Measurements from ENCODE around the gene ARHGAP8. TPM values are rescaled to one million over a fixed set of nuclear protein-coding genes. Genes with fewer than 3 reads are reported as not detected.
A peak's percentile ranks its signal among the peaks of the same experiment; 100 is the strongest.
"Not testable (repeated sequence)": the region's sequence is repeated elsewhere in the genome, so short reads cannot be mapped to it uniquely, and the experiment has no call there.

Gene ARHGAP8
- polyA plus RNA-seq, 10 donors: 0.78 to 2.4 (median 1.2) TPM

GRCh38 chr22:44765571-44766285 lies 13.4 kb downstream of the ARHGAP8 start:
- no peak for DNase-seq

- DNase-seq: no peak
Measured at GRCh38 chr22:44773082-44773481, 20.7 kb downstream of the ARHGAP8 start.

GRCh38 chr22:44775862-44776261 lies 23.5 kb downstream of the ARHGAP8 start:
- no peak for DNase-seq

- DNase-seq: no peak
Measured at GRCh38 chr22:44776605-44777363, 24.4 kb downstream of the ARHGAP8 start.

DNA sequence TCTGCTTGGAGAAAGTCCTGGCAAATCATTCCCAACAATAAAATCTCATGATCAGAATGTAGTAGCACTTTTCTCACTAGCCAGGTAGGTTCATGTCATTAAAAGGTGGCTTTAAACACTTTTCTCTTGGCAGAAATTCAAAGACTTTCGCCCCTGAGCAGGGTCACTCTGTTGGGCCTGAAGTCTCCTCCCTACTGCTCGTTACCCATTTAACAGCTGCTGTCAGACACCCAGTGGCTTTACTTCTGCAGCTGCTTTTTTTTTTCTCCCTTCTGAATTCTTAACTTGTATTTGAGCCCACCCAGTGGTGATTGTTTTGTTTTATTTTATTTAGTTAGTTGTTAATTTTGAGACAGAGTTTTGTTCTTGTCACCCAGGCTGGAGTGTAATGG lies 25.0 kb downstream of the ARHGAP8 start:
- no peak for DNase-seq

DNA sequence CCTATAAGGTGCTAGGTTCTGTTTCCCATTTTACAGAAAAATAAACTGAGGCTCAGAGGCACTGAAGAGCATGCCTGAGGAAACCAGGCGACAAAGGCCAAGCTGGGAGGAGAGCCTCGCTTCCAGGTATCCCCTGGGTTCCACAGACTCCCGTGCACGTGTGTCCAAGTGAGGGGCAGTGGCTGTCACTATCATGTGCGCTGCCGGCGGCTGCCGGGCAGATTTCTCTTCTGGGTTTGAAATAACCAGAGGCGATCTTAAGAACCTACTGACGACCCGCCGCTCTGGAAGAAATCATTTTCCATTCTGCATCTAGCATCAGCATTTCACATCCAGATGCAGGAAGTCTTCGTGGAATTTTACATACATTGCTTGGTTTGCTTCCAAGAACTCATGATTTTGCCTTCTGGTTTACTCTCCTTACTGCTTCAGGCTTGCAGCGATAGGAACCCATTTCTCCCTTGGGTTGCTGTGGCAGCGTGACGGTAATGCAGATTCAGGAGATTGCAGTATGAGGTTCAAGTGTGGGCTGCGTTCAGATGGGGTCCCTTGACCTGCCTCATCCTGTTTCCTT lies 28.6 kb downstream of the ARHGAP8 start:
- peak in 1 of 3 donors; percentile 50 for DNase-seq

GRCh38 chr22:44782363-44782963 lies 30.1 kb downstream of the ARHGAP8 start:
- DNase-seq: no peak

DNA sequence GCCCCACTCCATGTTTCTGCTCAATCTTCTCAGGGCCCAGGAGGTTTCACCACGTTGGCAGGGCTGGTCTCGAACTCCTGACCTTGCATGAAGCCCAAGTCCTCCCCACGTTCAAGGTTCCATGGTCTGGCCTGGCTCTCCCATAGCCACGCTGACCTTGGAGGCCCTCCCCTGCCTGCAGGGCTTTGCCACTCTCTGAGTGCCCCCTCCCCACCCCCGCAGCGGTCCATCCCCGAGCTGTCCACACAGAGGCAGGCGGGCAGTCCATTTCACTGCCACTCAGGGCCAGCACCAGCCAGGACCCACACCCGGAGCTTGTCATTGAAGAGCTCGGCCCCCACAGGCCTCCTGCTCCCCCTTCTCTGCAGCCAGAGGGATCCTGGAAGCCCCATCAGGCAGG lies 30.7 kb downstream of the ARHGAP8 start:
- no peak for DNase-seq

- DNase-seq: no peak
Measured at GRCh38 chr22:44783581-44783980, 31.2 kb downstream of the ARHGAP8 start.

- DNase-seq: no peak
Measured at GRCh38 chr22:44786136-44786535, 33.8 kb downstream of the ARHGAP8 start.

DNA sequence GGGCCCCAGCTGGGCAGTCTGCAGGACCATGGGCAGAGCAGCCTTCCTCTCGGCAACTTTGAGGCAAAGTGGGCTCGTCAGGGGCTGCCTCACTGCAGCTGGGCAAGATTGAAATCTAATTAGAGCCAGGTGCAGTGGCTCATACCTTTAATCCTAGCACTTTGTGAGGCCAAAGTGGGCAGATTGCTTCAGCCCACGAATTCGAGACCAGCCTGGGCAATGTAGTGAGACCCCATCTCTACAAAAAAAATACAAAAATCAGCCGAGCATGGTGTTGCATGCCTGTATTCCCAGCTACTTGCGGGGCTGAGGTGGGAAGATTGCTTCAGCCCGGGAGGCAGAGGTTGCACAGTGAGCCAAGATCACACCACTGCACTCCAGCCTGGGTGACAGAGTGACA lies 34.2 kb downstream of the ARHGAP8 start:
- no peak for DNase-seq

DNA sequence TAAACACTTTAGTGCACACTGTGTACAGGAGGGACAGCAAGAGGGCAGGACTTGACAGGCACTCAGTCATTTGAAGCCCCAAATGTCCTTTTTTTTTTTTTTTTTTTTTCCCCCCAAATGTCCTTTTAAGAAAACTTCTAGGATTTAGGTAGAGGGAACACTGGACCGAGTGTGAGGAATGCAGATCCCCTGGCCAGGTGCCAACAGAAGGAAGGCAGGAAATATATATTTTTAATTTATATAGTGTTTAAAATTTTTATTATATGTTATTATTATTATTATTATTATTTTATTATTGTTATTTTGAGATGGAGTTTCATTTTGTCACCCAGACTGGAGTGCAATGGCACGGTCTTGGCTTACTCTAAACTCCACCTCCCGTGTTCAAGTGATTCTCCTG lies 35.5 kb downstream of the ARHGAP8 start:
- no peak for DNase-seq

- DNase-seq: no peak
Measured at GRCh38 chr22:44793106-44793505, 40.7 kb downstream of the ARHGAP8 start.

DNA sequence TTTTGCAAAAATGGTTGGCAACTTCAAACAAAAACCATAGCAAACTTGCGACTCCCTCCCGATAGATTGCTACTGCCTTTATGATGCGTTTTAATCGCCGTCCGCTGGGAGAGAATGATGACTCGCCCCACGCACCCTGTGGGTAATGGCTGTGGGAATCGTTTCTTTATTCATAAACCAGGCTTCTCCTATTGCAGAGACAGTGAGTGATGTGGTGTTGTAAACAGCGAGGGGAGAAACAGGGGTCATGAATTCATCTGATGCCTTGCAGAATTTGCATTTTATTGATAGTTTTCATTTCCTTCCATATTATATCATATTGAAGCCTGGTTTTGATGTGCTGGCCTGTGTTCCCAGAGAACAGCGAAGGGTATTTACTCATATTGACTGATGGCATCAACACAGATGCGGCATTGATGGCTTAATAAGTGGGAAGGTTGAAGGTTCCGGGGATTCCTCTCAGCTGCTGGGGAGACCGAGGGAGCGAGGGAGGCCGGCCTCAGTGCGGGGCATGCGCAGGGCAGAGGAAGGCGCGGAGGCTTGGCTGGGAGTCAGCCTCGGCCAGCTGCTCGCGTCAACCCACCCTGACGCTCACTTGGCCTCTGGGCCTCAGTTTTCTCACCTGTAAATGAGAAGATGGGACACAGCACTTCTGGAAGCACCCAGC lies 41.3 kb downstream of the ARHGAP8 start:
- no peak for DNase-seq

GRCh38 chr22:44795701-44796630 lies 43.6 kb downstream of the ARHGAP8 start:
- DNase-seq: no peak

DNA sequence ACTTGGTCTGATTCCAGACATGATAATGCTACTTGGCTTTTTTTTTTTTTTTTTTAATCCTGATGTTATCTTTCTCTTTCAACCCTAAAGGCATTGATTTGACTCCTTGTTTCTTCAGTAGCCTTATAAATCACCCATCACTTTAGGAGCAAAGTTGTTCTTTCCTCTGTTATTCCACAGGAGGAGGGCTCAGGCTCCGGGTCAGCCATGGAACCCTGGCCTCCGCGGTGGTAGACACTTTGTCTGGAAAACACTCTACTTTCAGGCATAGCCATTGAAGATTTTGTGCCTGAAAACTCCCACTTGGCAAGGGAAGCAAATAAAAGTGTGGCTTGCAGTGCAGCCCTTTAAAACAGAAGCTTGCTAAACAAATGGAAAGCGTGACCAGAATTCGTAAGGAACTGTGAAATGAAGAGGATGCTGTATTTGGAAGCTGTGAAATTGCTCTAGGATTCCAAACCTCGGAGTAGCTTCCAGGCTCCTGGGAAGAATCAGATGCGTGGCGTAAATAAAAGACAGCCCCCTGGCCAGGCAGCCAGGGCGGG lies 44.9 kb downstream of the ARHGAP8 start:
- DNase-seq: no peak

DNA sequence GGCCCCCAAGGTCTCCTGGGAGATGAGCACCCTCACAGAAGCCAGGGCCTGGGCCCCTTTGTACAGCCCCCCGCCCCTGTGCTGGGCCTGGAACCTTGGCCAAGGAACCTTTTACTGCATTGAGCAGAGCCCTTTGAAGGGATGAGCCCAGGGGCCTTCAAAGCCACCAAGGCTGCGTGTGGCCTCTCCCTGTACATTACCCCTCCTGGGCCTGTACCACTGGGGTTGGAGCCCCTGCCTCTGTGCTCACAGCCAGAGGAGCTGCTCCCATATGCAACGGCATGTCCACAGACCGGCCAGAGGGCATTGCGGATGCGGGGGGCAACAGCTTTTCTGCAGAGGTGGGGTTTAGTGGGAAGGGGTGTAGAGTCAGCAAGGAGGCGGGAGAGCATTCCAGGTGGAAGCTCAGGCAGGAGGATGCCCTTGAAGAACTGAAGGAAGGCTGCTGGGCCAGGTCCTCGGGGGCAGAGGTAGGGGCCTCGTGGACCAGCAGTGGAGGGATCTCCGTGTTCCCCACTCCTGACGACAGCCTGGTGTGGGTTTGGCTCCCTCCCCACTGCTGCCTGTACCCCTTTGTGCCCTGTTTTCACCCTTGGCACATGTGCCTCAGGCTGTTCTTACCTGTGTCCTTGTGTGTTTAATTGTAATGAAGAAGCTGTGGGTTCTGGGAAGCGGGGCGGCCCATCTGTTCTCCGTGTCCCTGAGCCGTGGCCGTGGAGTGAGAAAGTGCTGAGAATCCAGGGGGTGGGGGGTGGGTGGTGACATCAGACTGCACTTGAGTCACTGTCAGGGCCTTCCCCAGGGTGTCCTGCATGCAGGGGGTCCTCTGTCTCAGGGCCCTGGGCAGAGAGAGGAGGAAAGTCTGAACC lies 46.9 kb downstream of the ARHGAP8 start:
- no peak for DNase-seq

- not testable (repeated sequence) for DNase-seq
Measured at GRCh38 chr22:44799946-44800634, 47.7 kb downstream of the ARHGAP8 start.

GRCh38 chr22:44801476-44801875 lies 49.1 kb downstream of the ARHGAP8 start:
- no peak for DNase-seq

Data from muscle of back (tissue), 11 donors.